HG03378 (cell line): ENCODE data around the gene ACVR1C.
A peak's percentile ranks its signal among the peaks of the same experiment; 100 is the strongest.

ENCODE experiments used
- ATAC-seq: cut with Tn5 transposase; IDR thresholded peaks from one replicate; pipeline ENCODE4 v1.9.1; 2021; ENCODE audit warnings: mild to moderate bottlenecking, moderate library complexity; ENCODE audit not compliant: unreplicated experiment

Gene ACVR1C

GRCh38 chr2:157500334-157500733 is 128.3 kb downstream of the ACVR1C start:
- ATAC-seq: no peak

GRCh38 chr2:157498483-157498882 is 130.2 kb downstream of the ACVR1C start:
- no peak for ATAC-seq

- peak; percentile 93 for ATAC-seq
Measured at GRCh38 chr2:157497638-157498314, 130.9 kb downstream of the ACVR1C start.

- ATAC-seq: peak; percentile 94
Measured at GRCh38 chr2:157492189-157492773, 136.4 kb downstream of the ACVR1C start.

GRCh38 chr2:157489983-157490382 is 138.7 kb downstream of the ACVR1C start:
- no peak for ATAC-seq

- no peak for ATAC-seq
Measured at GRCh38 chr2:157488877-157489276, 139.8 kb downstream of the ACVR1C start.

- no peak for ATAC-seq
Measured at GRCh38 chr2:157487747-157488146, 140.9 kb downstream of the ACVR1C start.

- no peak for ATAC-seq
Measured at GRCh38 chr2:157487271-157487610, 141.4 kb downstream of the ACVR1C start.

GRCh38 chr2:157486596-157487270 is 141.9 kb downstream of the ACVR1C start:
- no peak for ATAC-seq

- ATAC-seq: peak; percentile 87
Measured at GRCh38 chr2:157480182-157480961, 148.3 kb downstream of the ACVR1C start.

GRCh38 chr2:157479081-157480027 is 149.3 kb downstream of the ACVR1C start:
- ATAC-seq: peak; percentile 28

GRCh38 chr2:157477919-157478318 is 150.7 kb downstream of the ACVR1C start:
- ATAC-seq: no peak

GRCh38 chr2:157476953-157477709 is 151.5 kb downstream of the ACVR1C start:
- ATAC-seq: no peak
